ENCODE measurements around the gene THEM4.
"Not testable (repeated sequence)": the region's sequence is repeated elsewhere in the genome, so short reads cannot be mapped to it uniquely, and the experiment has no call there.

Gene THEM4

DNA sequence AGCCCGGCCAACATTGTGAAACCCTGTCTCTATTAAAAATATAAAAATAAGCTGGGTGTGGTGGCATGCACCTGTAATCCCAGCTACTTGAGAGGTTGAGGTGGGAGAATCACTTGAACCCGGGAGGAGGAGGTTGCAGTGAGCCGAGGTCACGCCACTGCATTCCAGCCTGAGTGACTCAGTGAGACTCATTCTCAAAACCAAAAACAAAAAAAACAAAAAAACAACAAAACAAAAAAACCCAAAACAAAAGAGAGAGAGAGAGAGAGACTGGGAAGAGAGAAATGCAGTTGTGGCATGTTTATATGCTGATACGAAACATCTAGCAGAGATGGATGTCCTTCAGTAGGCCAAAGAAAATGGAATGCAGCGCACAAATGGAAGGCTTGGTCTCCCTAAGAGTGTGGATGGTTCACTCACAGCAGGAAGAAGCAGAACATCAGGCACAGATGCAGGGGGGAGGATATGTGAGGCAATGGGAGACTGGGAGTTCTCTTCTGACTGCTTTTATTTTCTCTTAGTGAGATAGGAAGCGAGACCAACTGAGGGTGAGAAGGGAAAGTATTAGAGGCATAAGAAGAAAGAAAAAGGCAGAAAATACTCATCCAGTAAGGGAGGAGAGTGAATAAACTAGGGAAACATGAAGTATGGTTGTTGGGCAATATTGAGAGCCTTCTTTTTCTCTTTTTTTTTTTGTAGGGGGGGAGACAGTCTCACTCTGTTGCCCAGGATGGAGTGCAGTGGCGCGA, 16.0 kb downstream of the THEM4 start:
- DNase-seq (ENCODE audit: low read depth in 2 of 2): no peak

DNA sequence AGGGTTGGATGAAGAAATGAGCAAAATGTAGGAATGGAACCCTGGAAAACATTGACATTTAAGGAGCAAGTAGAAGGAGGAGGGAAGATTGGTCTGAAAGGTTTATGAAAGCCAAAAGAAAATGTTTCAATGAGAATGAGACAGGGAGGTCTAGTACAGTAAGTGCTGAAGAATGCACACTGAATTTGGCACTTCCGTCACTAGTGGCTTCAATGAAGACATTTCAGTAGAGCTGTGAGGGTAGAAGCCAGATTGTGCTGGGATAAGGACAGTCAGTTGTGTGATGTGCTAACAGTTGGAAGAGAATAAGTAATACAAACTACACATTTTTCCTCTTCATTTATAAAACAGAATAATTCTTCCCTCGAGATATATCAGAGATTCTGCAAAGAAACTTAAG, 17.1 kb downstream of the THEM4 start:
- DNase-seq (ENCODE audit: low read depth in 2 of 2): no peak

DNA sequence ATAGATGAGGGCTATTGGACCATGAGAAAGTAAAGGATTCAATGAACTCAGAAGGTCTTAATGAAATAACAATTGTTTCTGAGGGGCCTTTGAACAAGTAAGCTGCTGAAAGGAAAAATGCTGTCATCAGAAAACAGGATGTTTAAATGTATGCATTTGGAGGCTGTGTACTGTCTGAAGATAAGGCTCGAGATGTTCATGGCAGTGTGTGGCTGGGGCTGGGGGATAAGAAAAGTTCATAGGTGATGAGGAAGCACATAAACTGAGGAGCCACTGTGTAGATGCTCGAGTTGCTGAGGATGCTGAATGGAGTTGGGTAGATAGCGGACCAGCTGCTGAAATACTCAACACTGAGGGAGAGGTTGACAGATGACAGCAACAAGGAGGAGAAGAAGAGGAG, 17.8 kb downstream of the THEM4 start:
- no peak for DNase-seq (ENCODE audit: low read depth in 2 of 2)

- DNase-seq (ENCODE audit: low read depth in 2 of 2): no peak
Measured at GRCh38 chr1:151888972-151889570, 20.2 kb downstream of the THEM4 start.

- no peak for DNase-seq (ENCODE audit: low read depth in 2 of 2)
Measured at GRCh38 chr1:151887028-151887427, 22.3 kb downstream of the THEM4 start.

- DNase-seq (ENCODE audit: low read depth in 2 of 2): no peak
Measured at GRCh38 chr1:151885479-151885878, 23.8 kb downstream of the THEM4 start.

DNA sequence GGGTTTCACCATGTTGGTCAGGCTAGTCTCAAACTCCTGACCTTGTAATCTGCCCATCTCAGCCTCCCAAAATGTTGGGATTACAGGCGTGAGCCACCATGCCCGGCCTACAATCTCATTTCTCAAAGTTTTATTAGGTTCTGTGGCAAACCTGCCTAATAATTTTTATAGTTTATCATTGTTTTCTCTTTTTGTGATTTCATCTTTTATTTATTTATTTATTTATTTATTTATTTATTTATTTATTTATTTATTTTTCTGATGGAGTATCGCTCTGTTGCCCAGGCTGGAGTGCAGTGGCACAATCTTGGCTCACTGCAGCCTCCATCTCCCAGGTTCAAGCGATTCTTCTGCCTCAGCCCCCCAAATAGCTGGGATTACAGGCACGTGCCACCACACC, 24.4 kb downstream of the THEM4 start:
- DNase-seq (ENCODE audit: low read depth in 2 of 2): not testable (repeated sequence)

- not testable (repeated sequence) for DNase-seq (ENCODE audit: low read depth in 2 of 2)
Measured at GRCh38 chr1:151884445-151884844, 24.9 kb downstream of the THEM4 start.

DNA sequence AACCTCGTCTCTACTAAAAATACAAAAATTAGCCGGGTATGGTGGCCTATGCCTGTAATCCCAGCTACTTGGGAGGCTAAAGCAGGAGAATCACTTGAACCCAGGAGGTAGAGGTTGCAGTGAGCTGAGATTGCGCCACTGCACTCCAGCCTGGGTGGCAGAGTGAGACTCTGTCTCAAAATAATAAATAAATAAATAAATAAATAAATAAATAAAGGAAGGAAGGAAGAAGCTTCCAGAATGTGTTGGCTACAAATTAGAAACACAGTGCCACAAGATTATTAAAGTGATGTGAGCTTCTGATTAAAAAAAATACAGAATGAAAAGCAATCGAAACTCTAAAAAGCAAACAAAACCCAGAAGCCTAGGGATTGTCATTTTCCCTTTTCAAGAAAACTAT, 25.4 kb downstream of the THEM4 start:
- not testable (repeated sequence) for DNase-seq (ENCODE audit: low read depth in 2 of 2)

- DNase-seq (ENCODE audit: low read depth in 2 of 2): not testable (repeated sequence)
Measured at GRCh38 chr1:151882918-151883317, 26.4 kb downstream of the THEM4 start.

- DNase-seq (ENCODE audit: low read depth in 2 of 2): no peak
Measured at GRCh38 chr1:151882466-151882865, 26.8 kb downstream of the THEM4 start.

DNA sequence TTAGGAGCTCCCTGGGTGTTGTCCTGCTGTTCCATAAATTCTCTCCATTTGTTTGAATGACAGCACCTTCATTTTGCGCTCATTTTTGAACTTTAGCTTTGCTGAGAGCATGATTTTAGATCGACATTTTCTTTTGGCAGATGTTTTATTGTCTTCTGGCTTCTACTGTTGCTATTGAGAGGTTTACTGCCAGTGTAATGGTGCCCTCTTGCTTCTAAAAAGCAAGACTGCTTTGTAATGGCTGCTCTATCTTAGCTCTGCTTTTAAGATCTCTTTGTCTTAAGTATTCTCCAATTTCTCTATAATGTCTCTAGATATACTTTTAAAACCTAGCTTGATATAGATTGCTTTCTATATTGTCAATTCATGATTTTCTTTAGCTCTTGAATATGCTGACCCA, 27.8 kb downstream of the THEM4 start:
- no peak for DNase-seq (ENCODE audit: low read depth in 2 of 2)

GRCh38 chr1:151875419-151876097, 33.8 kb downstream of the THEM4 start:
- no peak for DNase-seq (ENCODE audit: low read depth in 2 of 2)

DNA sequence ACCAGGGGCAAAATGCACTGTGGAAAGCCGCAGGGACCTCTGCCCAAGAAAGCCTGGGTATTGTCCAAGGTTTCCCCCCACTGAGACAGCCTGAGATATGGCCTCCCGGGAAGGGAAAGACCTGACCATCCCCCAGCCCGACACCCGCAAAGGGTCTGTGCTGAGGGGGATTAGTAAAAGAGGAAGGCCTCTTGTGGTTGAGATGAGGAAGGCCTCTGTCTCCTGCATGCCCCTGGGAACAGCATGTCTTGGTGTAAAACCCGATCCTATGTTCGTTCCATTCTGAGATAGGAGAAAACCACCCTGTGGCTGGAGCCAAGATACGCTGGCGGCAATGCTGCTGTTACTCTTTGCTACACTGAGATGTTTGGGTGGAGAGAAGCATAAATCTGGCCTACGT, 36.5 kb downstream of the THEM4 start:
- DNase-seq (ENCODE audit: low read depth in 2 of 2): not testable (repeated sequence)

GRCh38 chr1:151871284-151872030, 37.9 kb downstream of the THEM4 start:
- no peak for DNase-seq (ENCODE audit: low read depth in 2 of 2)

GRCh38 chr1:151868486-151868885, 40.8 kb downstream of the THEM4 start:
- DNase-seq (ENCODE audit: low read depth in 2 of 2): no peak

GRCh38 chr1:151867765-151868411, 41.4 kb downstream of the THEM4 start:
- no peak for DNase-seq (ENCODE audit: low read depth in 2 of 2)

- DNase-seq (ENCODE audit: low read depth in 2 of 2): no peak
Measured at GRCh38 chr1:151867321-151867720, 42.0 kb downstream of the THEM4 start.

GRCh38 chr1:151864411-151864810, 44.9 kb downstream of the THEM4 start:
- no peak for DNase-seq (ENCODE audit: low read depth in 2 of 2)

DNA sequence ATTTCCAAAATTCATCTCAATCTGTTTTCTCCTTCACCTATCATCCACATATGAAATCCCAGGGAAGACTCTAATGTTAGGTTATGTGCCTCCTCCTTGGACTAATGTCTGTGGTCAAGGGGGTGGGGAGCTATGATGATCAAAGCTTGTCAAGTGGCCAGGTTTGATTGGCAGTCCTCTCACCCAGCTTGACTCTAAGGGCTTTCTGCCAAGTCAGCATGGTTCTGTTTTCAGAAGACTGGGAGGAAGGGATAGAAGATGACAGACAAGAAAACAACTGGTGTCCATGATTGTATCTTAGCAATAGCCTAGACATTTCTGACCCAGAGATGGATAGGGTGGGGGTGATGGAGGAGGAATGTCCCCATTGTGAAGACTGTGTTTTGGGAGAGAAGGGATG, 46.7 kb downstream of the THEM4 start:
- DNase-seq (ENCODE audit: low read depth in 2 of 2): no peak

DNA sequence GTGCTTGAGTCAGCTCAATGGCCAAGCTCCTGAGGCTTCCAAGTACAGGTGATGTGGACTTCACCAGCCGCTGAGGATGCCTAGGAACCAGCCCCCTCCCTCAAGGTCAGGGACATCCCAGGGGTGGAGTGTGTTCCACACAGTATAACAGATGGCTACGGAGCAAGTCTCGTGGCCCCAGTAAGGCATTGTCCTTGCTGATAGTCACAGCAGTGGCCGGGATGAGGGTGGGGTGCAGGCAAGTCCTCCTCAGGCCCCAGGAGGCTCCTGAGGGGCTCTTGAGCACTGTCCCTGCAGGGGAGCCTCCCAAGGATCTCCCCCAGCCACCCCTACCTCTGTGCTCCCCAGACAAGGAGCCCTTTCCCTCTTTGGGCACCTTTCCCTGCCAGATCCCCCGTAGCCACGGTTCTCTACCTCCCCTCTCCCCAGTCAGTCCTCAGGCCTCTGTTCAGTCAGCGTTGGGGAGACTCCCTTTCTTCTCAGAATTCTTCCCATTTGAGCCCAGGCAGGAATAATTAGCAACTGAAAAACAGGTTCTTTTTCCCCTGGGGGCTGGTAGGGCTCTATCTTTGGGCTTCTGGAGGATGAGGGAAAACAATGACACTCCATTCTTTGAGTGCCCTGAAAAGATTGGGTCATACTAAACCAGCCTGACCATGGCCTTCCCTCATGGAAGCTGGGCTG, 48.7 kb downstream of the THEM4 start:
- no peak for DNase-seq (ENCODE audit: low read depth in 2 of 2)

Data from stimulated activated CD4-positive, alpha-beta T cell treated with anti-CD3 and anti-CD28 coated beads, Interleukin-1b, Interleukin-23, amount 100 ng/mL, for 4 hours (primary cell).